AG20443 (cell line): ENCODE results near the gene RAD51B.
"Not testable (repeated sequence)": the region's sequence is repeated elsewhere in the genome, so short reads cannot be mapped to it uniquely, and the experiment has no call there.

Experiments used
- DNase-seq: peaks from one replicate; pipeline ENCODE4 v3.0.0; 2012; ENCODE audit warnings: low spot score, mixed read lengths

Gene RAD51B

GRCh38 chr14:68112442-68112841 is 292.9 kb downstream of the RAD51B start:
- no peak for DNase-seq

GRCh38 chr14:68113343-68113930 is 293.9 kb downstream of the RAD51B start:
- no peak for DNase-seq

- not testable (repeated sequence) for DNase-seq
Measured at GRCh38 chr14:68115952-68116351, 296.4 kb downstream of the RAD51B start.

- DNase-seq, result no peak
Measured at GRCh38 chr14:68122651-68123050, 303.1 kb downstream of the RAD51B start.

GRCh38 chr14:68124050-68124449 is 304.5 kb downstream of the RAD51B start:
- DNase-seq, result no peak

- DNase-seq, result peak; percentile 67
Measured at GRCh38 chr14:68124979-68125731, 305.6 kb downstream of the RAD51B start.

- no peak for DNase-seq
Measured at GRCh38 chr14:68127166-68127565, 307.6 kb downstream of the RAD51B start.

GRCh38 chr14:68131907-68132306 is 312.3 kb downstream of the RAD51B start:
- no peak for DNase-seq

- no peak for DNase-seq
Measured at GRCh38 chr14:68132563-68133121, 313.1 kb downstream of the RAD51B start.

- DNase-seq, result no peak
Measured at GRCh38 chr14:68133856-68134255, 314.3 kb downstream of the RAD51B start.

GRCh38 chr14:68135028-68135427 is 315.4 kb downstream of the RAD51B start:
- DNase-seq, result no peak

- peak; percentile 45 for DNase-seq
Measured at GRCh38 chr14:68135566-68135965, 316.0 kb downstream of the RAD51B start.

GRCh38 chr14:68137704-68138619 is 318.4 kb downstream of the RAD51B start:
- DNase-seq, result peak; percentile 74

GRCh38 chr14:68139431-68140075 is 320.0 kb downstream of the RAD51B start:
- DNase-seq, result no peak

GRCh38 chr14:68140076-68140741 is 320.6 kb downstream of the RAD51B start:
- DNase-seq, result peak; percentile 72

GRCh38 chr14:68140806-68141205 is 321.2 kb downstream of the RAD51B start:
- no peak for DNase-seq

GRCh38 chr14:68141281-68142088 is 321.9 kb downstream of the RAD51B start:
- DNase-seq, result no peak

- DNase-seq, result peak; percentile 53
Measured at GRCh38 chr14:68143341-68143841, 323.8 kb downstream of the RAD51B start.

GRCh38 chr14:68144051-68144681 is 324.6 kb downstream of the RAD51B start:
- DNase-seq, result no peak

GRCh38 chr14:68145036-68145435 is 325.5 kb downstream of the RAD51B start:
- no peak for DNase-seq
